HG03039 (cell line): ENCODE measurements around the gene RNF212.
"Not testable (repeated sequence)": the region's sequence is repeated elsewhere in the genome, so short reads cannot be mapped to it uniquely, and the experiment has no call there.

Experiments
- ATAC-seq: cut with Tn5 transposase; IDR thresholded peaks from one replicate; pipeline ENCODE4 v1.9.1; 2021; ENCODE audit warnings: mild to moderate bottlenecking, moderate library complexity; ENCODE audit not compliant: unreplicated experiment

The RNF212 gene, protein sequence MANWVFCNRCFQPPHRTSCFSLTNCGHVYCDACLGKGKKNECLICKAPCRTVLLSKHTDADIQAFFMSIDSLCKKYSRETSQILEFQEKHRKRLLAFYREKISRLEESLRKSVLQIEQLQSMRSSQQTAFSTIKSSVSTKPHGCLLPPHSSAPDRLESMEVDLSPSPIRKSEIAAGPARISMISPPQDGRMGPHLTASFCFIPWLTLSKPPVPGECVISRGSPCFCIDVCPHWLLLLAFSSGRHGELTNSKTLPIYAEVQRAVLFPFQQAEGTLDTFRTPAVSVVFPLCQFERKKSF

GRCh38 chr4:1113311-1114009 is at the start of gene RNF212:
Gene RNF212 (minus strand): TSS chr4:1113564. CDS start chr4:1113464, 100 bp downstream.
- ATAC-seq, result no peak

DNA sequence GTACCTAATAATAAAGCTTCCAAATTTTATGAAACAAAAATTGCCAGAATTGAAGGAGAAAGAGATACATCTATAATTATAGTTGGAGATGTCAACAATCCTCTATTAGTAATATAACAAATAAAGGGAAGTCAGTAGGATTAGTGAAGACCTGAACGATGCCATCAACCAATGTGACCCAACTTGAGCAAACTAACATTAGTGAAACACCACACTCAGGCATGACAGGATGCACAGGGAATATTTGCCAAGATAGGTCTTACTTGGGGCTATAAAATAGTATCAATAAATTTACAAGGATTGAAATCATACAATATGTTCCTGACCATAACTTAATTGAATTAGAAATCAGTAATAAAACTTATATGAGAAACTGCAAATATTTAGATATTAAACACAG is 47.0 kb upstream of the RNF212 start:
- ATAC-seq, result no peak

DNA sequence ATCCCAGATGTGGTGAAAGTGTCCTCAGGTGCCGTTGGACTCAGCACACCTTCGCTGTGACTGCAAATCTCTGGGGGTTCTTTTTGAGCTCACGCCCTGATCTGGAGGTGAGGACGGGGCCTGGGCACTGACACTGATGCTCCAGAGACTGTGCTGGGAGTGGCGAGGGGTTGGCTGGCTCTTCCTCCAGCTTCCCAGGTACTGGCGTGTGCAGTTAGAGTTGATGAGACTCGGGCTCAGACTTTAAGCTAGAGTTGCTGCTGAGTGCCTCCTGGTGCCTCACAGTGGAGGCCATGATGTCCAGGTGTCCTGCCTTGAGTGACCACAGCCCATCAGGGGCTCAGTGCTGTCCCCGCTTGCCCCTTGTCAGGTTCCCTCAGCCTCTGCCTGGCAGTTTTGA is 42.7 kb upstream of the RNF212 start:
- ATAC-seq, result no peak

DNA sequence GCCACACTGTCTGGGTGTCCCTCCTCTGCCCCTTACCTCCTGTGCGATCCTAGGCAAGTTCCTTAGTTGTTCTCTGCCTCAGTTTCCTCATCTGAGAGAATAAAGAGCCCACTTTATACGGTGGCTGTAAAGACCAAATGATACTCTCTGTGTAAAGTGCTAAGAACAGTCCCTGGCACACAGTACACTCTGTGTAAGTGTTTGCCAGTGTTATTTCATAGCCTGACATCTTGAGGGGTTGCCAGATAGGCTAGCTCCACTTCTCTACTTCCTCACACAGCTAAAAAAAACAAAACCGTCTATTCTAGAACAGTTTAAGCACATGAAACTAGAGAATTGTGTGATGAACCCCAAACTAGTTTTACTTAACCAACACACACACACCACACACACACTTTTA is 42.0 kb upstream of the RNF212 start:
- no peak for ATAC-seq

DNA sequence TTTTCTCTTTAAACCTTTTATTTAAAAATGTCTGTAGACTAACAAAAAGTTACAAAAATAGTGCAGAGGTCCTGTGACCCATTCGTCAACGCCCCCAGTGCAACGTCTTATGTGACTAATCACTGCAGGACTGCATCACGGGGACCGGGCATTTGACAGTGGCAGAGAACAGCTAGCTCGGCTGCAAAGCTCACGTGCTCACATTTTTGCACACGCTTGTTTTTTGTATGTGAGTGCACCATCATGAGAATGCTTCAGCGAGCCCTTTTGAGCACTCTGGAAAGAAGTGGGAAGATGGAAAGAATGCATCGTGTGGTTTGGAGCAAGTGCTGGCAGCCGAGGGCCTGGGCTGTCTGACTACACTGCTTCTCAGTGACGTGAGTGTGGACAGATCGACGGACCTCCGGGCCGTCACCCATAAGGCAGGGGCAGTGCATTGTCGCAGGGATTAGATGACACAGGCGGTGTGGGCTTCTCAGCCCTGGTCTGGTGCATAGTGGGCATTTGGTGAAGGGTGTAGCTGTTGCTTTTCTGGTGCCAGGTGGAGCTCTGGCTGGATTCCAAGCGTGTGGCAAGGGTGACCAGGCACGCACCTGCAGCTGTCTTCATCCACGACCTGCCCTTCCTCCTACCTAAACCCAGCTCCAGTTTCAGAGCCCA is 41.3 kb upstream of the RNF212 start:
- ATAC-seq, result no peak

GRCh38 chr4:1154126-1154522 is 40.8 kb upstream of the RNF212 start:
- ATAC-seq, result no peak

DNA sequence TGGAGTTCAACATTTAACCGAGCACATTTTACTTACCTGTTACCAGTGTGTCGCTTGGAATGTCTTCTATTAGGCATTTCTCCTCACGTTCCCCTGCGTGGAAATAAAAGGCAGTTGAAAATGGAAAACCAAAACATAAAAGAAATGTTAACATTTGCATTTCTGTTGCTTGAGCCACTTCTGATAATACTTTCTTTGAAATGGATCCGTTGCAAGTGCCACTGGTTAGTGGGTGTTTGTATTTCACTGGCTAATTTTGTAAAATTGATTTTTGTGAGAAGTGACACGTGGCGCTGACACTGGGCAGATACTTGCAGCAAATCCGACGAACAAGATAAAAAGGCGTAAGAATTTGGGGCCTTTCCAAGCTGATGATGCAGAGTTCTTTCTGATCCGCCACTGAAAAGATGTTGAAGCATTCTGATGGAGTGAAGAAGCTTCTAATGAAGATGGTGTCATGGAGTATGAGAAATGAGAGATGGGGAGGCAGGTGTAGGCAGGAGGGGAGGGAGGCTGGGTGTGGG is 40.3 kb upstream of the RNF212 start:
- no peak for ATAC-seq

DNA sequence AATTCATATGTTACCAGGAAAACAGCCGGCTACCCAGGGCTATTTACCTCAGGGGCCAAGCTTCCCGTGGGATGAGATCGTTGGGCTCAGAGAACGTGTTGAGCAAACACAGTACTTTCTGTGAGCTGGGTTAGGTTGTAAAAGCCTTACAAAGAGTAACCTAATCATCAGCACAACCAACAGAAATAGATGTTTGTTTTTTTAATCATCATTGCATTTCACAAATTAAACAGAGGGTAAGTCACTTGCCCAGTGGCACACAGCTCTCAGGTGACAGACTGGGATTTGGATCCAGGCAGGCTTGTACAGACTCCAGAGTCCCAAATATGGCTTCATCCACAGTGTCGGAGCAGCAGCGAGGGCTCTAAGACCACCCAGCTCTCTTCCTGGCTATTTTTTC is 38.9 kb upstream of the RNF212 start:
- no peak for ATAC-seq

- no peak for ATAC-seq
Measured at GRCh38 chr4:1151541-1151940, 38.2 kb upstream of the RNF212 start.

- no peak for ATAC-seq
Measured at GRCh38 chr4:1150875-1151274, 37.5 kb upstream of the RNF212 start.

- no peak for ATAC-seq
Measured at GRCh38 chr4:1139860-1140259, 26.5 kb upstream of the RNF212 start.

- no peak for ATAC-seq
Measured at GRCh38 chr4:1137850-1138249, 24.5 kb upstream of the RNF212 start.

DNA sequence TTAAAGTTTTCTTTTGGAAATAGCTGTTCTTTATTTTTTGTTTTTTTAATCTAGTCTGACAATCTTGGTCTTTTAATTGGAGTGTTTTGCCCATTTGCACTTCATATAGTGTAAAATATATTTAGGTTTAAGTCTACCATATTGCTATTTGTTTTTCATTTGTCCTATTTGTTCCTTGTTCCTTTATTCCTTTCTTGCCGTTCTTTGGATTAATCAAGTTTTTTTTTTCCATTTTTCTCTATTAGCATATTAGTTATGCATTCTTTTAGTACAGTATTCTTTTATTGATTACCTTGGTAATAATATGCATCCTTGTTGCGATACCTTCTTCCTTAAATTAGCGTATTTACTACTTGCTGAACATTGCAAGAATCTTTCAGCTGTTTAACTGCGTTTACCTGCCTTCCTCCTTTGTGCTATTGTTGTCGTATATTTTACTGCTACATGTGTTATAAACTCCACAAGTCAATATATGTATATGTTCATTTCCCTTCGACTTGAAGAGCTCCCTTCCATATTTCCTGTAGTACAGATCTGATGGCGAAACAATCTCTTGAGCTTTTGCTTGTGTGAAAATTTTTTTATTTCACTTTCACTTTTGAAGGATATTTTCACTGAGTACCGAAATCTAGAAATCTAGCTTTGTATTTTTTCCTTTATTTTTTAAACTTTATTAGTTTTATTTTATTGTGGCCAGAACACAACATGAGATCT is 23.9 kb upstream of the RNF212 start:
- ATAC-seq, result no peak

DNA sequence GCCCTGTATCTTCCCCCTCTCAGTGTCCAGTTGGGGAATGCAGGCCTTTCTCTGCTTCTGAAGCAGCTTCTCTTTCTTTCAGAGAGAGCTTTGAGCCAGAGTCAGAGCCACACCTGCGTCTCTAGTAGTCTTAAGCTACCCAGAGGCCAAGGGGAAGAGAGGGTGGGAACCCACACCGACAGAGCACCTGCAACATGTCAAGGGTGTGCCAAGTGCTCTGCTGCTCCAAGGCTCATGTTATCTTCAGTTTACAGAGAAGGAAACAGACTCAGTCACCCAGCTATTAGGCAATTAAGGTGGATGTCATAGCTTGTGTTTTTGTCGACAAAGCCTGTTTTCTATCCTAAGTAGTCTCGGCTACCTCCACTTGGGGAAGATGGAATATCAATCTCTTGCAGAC is 22.7 kb upstream of the RNF212 start:
- ATAC-seq, result no peak

GRCh38 chr4:1133033-1133432 is 19.7 kb upstream of the RNF212 start:
- ATAC-seq, result no peak

DNA sequence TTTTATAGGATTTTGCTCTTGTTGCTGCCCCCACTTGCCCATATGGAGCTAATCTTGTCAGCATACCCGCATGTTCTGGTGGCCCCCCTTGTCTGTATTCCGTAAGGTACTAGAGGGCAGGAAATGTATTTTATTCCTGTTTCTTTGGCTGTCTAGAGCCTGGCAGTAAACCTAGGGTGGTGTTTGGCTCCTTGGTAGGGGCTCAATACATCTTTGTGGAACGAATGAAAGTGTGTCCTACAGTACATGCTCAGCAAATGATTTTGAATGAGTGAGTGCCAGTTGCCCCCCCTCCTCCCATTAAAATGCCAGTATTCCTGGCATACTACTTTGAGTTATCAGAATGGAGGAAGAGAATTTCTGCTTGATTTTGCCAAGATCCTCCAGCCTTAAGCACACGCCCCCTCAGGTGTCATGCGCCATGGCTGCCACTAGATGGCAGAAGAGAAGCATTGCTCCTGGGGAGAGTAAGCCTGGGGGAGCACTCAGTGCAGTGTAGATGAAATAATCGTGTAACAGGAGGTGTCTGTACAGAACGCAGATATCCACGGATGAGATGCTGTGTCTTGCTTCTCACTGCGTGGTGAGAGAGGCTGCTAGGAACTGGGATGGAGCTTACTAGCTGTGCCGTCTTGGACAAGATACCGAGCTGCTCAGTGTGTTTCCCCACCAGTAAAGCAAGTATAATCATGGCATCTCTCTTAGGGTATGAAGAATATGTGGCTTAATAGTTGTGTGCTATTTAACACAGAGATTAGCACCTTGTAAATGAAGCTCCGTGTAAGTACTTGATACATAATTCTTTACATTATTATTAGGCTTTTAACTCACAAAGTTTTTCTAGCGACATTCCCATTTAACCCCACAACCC is 17.2 kb upstream of the RNF212 start:
- peak; percentile 46 for ATAC-seq

- no peak for ATAC-seq
Measured at GRCh38 chr4:1126506-1126905, 13.1 kb upstream of the RNF212 start.

DNA sequence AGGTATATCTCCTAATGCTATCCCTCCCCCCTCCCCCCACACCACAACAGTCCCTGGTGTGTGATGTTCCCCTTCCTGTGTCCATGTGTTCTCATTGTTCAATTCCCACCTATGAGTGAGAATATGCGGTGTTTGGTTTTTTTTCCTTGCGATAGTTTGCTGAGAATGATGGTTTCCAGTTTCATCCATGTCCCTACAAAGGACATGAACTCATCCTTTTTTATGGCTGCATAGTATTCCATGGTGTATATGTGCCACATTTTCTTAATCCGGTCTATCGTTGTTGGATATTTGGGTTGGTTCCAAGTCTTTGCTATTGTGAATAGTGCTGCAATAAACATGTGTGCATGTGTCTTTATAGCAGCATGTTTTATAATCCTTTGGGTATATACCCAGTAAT is 12.1 kb upstream of the RNF212 start:
- ATAC-seq, result not testable (repeated sequence)

- ATAC-seq, result no peak
Measured at GRCh38 chr4:1124818-1125217, 11.5 kb upstream of the RNF212 start.

DNA sequence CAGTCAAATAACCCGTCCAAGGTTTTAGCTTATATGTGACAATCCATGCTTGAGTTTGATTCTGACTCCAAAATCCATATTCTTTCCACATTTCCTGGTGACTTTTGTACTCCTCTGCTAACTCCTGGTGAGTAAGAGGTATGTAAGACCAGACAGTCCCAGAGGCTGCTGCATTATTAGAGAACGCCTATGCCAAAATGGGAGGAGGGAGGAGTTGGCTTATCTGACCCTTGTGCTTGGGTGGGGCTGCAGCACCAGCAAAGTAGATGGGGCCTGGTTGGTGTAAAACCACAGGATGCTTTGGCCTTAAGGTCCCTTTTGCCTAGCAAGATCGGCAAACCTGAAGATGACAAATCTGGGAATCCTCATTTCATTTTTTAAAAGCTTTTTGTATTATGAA is 9.1 kb upstream of the RNF212 start:
- no peak for ATAC-seq
